GM18499 (cell line): ENCODE results near the gene OFD1.

Experiments used
- ATAC-seq: cut with Tn5 transposase; IDR thresholded peaks from one replicate; pipeline ENCODE4 v1.9.1; 2021; ENCODE audit warnings: moderate number of reproducible peaks; ENCODE audit not compliant: insufficient read depth, unreplicated experiment

The OFD1 gene, protein sequence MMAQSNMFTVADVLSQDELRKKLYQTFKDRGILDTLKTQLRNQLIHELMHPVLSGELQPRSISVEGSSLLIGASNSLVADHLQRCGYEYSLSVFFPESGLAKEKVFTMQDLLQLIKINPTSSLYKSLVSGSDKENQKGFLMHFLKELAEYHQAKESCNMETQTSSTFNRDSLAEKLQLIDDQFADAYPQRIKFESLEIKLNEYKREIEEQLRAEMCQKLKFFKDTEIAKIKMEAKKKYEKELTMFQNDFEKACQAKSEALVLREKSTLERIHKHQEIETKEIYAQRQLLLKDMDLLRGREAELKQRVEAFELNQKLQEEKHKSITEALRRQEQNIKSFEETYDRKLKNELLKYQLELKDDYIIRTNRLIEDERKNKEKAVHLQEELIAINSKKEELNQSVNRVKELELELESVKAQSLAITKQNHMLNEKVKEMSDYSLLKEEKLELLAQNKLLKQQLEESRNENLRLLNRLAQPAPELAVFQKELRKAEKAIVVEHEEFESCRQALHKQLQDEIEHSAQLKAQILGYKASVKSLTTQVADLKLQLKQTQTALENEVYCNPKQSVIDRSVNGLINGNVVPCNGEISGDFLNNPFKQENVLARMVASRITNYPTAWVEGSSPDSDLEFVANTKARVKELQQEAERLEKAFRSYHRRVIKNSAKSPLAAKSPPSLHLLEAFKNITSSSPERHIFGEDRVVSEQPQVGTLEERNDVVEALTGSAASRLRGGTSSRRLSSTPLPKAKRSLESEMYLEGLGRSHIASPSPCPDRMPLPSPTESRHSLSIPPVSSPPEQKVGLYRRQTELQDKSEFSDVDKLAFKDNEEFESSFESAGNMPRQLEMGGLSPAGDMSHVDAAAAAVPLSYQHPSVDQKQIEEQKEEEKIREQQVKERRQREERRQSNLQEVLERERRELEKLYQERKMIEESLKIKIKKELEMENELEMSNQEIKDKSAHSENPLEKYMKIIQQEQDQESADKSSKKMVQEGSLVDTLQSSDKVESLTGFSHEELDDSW

DNA sequence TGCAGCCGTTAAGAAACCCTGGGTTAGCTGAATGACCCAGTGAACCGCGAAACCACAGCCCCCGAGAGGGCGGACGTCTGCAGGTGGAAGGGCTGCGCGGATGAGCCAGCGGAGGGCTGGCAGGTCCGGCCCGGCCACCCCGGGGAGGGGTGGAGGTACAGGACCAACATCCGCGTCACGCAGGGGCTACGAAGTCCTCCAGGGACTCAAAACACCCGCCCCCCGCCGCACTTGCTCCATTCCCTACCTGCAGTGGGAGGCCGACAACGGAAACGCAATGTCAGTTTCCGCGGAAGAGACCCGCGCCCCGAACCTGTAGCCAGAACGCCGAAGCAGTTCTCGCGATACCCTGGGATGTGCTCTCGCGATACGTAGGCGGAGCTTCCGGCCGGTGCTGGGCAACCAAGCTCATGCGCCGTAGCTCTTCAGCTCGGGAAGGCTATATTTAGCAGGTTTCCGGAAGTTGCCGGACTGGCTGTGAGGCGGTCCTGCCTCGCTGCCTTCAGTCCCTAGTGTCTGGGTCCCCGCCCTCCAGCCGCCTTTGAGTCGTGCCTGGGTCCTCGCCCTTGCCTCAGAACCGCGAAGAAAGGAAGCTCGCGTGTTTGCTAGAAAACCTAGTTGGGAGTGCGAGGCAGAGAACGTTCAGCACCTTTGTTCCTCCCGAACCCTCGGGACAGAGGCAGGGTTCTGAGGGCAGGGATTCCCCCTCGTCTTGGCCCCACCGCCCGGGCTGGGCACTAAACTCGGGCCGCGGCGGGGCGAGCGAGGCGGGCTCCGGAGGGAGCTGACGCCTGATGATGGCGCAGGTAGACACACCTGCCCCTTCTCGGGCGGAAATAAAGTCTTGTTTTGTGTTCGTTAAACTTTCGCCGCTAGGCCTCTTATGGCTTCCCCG lies at the start of gene OFD1, which contains the start of gene TRAPPC2:
Gene OFD1, plus strand, starts transcription at position 471 of the 895 bp plus-strand sequence. Its CDS starts 324 bp downstream, at position 795.
Gene TRAPPC2, minus strand, starts transcription at position 343 of the 895 bp plus-strand sequence. CDS start 14,657 bp downstream, outside the sequence.
- peak; percentile 78 for ATAC-seq

DNA sequence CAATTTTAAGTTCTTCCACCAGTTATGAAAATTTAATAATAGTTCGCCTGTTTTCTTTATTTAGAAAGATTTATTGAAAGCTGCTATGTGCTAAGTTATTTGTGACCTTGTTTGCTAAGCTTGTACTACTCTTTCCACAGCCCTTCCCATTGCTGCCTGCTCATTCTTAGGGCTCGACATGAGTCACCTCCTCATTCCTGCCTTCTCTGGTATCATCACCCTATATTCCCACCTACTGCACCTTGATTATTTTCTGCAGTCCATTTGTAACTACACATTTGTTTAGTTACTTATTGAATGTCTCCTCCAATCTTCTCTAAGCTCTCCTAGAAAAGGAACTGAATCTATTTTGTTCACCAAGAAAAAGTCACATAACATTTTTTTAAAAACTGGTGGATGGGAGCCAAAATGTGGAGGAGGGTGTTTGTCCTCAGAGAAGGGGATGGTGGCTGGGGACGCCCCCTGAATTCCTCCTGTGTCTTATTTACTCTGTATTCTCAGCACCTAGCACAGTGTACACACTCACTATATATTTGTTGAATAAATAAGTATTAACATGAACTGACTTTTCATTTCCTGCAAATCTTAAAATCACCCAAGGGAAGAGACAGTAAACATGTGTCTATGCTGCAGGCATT lies 49.3 kb upstream of the OFD1 start:
- no peak for ATAC-seq

DNA sequence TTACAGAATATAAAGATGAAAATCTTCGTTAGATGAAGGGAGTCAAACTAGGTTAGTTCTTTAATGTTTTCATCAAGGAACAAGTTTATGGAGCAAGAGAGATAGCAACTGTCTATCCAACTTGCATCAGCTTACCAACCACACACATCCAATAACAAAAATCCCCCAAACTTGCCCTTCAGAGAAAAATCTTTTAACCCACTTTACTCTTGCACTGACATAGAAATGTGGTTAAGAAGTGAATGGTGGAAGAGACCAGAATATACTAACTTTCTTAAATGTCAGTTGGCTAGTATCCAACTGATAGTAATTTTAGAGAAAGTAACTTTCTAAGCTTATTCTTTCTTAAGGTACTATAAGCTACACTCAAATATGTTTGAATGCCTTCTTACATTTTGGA lies 47.3 kb upstream of the OFD1 start:
- ATAC-seq = no peak

DNA sequence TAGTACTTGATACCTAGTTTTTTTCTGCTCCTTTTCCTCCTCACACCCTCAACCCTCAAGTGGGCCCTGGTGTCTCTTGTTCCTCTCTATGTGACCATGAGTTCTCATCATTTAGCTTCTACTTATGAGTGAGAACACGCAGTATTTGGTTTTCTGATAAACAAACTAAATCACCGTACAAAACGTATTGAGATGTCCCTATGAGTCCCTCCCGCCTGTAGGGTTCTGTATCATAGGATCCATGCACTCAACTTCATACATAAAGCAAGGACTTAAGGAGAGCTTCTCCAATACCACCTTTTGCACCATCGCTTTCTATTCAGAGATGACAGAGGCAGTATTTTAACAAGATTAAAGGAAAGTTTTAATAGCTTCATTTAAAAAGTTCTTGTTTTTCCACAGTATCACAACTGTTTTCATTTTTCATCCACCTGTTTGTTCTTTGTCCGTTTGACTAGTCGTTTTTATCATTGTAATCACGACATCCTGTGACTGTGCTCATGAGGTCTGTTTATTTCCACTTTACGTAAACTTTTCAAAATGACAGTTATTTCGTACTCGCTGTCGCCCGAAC lies 46.1 kb upstream of the OFD1 start:
- no peak for ATAC-seq

DNA sequence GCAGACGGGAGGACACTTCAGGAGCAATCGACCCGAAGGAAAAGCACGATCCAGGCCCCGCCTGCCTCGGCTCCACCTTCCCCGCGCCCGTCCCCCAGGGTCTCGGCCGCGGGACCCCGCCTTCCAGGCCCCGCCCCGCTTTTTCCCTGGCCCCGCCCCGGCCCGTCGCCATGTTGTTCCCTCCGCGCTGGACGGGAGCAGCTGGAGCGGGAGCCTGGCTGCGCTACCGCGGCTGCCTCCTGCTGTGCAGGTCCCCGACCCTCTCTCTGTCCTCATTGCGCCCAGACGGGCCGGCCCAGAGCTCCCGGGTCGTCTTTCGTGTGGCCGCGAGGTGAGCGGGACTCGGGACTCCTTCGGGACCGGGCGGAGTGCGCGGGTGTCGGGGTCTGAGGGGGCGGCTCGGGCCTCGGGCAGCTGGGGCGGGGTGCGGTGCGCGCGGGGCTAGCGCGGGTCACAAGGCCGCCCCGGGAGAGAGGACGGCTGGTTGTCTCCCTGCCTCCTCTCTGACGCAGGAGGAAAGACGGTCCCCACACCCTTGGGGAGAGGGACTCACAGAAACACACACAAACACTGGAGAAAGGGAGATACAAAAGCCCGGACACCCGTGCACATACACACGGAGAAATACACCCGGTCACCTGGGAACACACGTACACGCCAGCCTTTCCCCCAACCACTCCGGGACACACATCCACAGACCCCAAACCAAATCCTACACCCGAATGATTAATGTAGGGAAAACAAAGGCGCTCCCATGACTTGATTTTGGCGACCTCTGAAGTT lies 45.4 kb upstream of the OFD1 start, which contains the start of gene RAB9A:
Gene RAB9A, plus strand, starts transcription at position 171 of the 783 bp plus-strand sequence. CDS start 19,619 bp downstream, outside the sequence.
- no peak for ATAC-seq

DNA sequence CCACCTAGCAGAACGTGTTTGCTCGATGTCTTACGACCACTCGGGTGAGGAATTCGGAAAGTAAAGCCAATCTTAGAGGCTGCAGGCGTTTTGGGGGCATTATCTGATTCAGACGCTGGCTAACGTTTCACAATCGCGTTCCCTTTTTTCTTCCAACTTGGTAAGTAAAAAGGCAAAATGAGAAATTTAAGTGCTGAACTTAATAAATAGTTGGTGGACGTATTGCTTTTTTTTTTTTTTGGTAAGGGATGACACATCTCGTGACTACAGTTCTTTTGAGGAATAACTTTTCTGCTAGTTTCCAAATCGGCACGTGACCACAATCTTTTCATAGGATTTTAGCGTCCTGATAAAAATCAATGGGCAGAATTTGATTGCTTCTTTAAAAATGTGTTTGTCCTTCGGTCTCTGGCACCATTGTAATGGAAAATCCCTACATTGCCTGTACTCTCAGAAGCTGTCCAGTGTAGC lies 44.8 kb upstream of the OFD1 start:
- ATAC-seq = no peak

DNA sequence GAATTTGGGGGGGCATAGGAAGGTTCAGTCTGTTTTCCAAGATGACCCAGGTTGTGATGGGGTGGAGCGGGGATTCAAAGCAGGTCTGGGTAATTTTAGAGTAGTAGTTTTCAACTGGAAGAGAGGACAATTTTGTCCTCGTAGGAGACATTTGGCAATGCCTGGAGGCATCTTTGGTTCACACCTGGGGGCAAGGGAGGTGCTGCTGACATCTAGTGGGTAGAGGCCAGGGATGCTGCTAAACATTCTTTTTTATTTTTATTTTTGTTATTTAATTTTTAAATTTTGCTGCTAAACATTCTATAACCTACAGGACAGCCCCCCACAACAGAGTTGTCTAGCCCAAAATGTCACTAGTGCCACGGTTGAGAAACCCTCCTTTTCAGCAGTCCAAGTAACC lies 43.7 kb upstream of the OFD1 start:
- ATAC-seq = no peak

DNA sequence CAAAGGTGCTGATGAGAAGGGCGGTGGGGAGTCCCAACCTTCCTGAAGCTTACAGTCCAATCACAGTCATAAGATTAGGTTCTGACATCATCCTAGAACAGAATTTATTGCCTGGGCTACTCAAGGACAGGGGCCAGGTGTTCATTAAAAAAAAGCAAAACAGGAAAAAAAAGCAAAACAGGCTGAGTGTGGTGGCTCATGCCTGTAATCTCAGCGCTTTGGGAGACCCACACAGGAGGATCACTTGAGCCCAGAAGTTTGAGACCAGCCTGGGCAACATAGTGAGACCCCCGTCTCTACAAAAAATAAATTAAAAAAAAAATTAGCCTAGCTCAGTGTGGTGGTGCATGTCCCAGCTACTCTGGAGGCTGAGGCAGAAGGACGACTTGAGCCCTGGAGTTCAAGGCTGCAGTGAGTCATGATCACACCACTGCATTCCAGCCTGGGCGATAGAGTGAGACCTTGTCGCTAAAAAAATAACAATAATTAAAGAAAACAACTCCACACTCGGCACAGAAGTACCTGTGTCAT lies 42.6 kb upstream of the OFD1 start:
- ATAC-seq = no peak

DNA sequence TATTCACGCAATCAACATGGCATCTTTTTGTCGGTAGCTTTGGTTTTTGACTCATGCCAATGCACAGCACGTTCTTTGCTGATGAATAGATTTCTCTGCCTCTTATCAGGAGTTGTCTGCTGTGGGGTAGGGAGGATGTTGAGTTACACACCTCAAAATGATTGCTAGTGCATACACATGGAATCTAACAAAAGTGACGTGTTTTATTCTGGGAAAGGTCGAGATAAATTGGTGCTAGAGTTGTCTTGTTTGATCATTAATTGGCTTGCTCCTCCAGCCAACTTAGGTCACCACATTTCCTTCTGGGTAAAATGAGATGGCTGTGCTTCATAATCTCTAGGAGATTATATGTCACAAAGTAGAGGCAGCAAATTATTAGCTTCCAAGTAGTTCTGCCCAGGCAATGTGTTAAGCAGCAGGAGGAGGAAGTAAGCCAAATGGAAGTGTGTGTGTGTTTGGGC lies 41.7 kb upstream of the OFD1 start:
- no peak for ATAC-seq

DNA sequence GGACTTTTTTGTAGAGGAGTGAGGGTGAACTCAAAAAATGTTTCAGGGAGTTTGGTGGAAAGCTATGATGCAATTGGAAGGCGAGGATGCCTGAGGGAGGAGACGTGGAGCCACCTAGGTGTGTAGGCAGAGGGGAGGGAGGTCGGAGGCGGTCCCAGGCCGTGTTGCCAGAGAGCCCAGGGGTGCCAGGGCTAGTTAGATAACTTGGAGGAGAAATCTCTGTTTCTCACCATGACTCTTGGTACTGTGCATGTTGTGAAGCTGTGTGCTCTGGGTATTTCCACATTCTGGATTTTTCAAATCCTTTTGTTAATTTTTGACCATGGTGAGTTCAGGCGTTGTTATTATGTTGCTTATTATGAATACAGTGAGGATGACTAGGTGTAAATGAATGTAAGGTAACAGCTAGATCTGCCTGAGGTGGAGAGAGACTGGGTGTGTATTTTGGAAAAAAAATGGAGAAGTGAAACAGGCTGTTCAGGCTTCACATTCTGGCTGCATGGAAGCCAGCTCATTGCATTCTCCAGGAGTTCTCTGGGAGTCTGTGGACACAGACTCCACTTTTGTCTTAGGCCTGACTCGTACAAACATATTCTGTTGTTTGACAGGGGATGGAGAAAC lies 41.1 kb upstream of the OFD1 start:
- no peak for ATAC-seq

DNA sequence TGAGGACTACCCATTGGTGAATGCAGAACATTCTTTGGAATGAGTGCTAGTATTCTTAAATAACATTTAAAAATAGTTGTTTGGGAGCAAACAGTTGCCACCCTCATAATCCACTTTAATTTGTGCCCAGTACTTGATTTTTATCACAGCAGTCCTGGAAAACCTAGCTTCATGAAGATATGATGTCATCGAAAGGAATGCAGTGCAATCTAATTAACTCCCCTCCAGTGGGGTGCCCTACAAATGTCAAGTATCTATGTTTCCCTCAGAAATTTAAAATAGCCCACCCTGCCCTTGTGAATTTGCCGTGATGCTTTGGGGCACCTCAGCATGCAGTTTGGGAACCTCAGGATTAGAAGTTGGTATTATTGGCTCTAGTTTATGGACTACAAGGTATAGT lies 40.2 kb upstream of the OFD1 start:
- no peak for ATAC-seq

DNA sequence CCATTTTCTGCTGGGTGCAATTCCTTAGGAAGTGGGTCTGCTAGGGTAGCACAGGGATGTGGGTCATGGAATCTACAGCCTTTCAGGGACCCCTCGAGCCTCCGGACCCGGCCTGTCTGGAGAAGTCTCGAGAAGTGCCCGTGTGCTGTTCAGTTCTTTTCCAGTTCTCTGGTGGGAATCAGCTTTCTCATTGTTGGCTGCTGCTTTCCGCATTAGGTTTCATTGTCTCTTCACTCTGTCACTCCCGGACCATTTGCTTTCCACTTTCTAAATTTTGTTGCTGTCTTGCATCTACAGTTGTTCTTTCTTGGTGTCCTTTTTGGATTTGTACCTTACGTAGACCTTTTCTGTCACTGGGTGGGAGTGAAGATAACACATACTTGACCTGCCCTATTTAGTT lies 39.6 kb upstream of the OFD1 start:
- no peak for ATAC-seq

DNA sequence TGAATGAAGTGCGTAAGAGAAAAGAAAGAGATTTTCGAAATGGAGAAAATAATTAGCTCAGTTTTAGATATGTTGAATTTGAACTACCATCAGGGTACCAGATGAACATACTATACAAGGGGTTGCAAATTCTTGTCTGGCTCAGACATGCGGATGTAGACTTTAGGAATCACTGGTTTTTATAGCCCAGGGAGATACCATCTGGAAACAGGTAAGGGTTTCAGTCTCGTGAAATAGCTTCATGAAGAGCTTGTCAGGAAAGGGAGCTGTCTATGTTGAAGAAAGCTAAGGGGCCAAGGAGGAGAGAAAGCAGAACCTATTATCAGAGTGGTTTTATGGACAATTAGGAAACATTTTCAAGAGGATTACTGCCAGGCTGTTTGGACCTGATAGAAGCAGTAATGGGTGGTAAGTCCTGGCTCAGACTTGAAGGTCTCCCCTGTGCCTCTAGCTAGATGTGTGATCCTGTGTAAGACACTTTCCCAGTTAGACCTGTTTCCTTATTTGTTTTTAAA lies 38.9 kb upstream of the OFD1 start:
- ATAC-seq = no peak

DNA sequence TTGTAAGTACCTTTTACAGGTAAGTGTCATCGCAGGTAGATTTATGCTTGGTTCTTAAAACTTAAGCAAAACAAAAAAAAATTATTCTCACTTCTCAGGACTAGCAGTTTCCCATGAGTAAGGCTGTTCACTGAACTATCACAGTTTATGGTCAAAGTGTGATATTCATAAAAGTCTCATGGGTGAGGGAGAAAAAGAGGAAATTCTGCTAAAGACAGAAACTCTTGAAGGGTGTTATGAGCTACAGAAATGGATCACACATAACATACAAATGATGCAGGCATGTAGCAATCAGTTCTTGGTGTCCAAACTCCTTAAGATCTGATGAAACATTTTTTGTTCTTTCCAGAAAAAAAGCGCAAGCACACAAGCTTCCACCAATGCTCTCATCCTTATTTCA lies 37.1 kb upstream of the OFD1 start:
- peak; percentile 57 for ATAC-seq

DNA sequence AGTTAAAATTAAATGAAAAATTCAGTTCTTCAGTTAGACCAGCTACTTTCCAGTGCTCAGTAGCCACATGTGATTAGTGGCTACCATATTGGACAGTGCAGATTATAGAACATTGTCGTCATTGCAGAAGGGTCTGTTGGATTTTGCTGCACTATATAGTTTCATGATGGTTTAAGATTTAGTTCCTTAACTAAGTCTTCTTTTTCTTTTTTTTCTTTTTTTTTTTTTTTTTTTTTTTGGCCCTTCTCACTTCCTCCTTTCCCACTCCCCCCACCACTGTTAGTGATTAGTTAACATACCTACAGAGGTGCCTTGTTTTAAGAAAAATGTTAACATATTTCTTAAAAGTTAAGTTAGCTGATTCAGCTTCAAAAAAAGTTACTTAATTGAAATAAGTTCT lies 36.6 kb upstream of the OFD1 start:
- no peak for ATAC-seq

DNA sequence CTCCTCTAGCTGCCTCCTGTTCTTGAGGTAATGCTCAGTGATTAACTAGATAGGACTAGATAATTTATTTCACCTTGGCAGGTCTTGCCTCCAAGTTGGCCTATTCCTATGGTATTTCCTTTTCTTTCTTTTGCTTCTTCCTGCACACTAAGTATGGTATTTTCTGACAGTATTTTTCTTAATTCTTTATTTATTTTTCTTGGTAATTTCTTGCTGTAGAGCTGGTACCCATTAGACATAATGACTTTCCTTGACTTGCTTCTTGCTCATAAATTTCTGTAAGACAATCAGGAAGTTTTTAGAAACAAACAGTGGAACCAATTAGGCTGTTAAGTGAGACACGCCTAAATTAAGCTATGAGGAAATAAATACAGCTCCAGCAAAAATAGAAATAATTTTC lies 36.1 kb upstream of the OFD1 start:
- ATAC-seq = no peak

DNA sequence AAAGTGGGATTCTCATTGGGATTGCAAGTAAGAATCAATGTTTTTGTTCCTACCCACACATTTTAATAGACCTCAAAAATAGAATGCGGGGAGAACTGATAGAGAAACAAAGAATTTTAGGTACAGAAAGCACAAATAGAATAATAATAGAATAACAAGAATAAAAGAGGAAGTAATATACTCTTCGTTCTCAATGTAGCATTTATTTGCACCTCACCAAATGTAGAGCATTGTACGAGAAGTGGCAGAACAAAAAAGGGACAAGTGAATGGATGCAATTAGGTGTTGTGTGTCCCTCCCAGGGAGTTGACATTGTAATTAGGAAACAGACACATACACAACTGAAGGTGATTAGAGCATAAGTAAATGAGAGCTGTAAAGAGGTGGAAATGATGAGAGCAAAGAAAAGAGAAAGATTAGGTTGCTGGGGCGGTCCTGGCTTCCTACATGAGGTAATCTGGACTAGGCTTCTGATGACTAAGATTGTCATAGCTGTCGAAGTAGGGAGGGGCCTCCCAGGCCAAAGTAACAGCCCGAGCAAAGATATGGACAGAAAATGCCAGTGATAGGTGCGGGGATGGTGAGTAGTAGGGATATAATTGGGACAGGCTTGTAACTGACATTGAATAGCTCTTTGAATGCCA lies 35.2 kb upstream of the OFD1 start:
- no peak for ATAC-seq
